Upper lobe of left lung (tissue), 4 donors: ENCODE results near the gene DRGX.

Experiments used
- EP300 ChIP-seq, 4 donors: sonication (generic); formaldehyde crosslinking; IDR thresholded peaks; one replicate each; pipeline ENCODE4 v1.5.1; 2017; ENCODE audit warnings: antibody characterized with exemption in 4 of 4, control low read depth in 2 of 4
- TF ChIP-seq, protein P1 (sequence below), 6 experiments: fragments of 450-650 bp in 4 of 6; fragments of 200-600 bp in 2 of 6; sonication (generic) in 2 of 6; IDR thresholded peaks; one replicate each; pipeline ENCODE4 v1.5.1; 2016 to 2019; ENCODE audit warnings: antibody characterized with exemption in 6 of 6

DNA sequence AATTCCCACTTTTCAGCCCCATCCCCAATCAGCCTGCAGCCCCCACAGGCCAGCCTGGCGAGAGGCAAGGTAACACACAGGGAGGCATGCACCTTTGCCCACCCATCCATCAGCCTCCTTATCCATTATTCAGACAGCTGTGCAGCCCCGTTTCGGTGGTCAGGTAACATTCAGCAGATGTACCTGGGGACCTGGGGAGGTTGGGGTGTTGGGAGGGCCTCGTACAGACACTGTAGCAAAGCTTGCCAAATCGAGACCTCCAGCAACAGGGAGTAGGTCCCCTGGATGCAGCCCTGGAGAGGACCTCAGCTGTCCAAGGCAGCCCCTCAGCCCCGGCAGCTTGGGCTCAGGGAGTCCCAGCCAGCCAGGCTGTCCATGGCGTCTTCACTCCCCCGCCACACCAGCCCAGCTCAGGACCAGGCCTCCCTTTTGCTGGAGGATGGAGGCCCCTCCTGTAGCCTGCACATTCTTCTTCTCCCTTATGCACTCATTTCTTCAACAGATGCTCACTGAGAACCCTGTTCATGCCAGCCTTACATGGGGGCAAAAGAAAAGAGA, 8.5 kb upstream of the DRGX start:
- TF ChIP-seq, protein P1, sequence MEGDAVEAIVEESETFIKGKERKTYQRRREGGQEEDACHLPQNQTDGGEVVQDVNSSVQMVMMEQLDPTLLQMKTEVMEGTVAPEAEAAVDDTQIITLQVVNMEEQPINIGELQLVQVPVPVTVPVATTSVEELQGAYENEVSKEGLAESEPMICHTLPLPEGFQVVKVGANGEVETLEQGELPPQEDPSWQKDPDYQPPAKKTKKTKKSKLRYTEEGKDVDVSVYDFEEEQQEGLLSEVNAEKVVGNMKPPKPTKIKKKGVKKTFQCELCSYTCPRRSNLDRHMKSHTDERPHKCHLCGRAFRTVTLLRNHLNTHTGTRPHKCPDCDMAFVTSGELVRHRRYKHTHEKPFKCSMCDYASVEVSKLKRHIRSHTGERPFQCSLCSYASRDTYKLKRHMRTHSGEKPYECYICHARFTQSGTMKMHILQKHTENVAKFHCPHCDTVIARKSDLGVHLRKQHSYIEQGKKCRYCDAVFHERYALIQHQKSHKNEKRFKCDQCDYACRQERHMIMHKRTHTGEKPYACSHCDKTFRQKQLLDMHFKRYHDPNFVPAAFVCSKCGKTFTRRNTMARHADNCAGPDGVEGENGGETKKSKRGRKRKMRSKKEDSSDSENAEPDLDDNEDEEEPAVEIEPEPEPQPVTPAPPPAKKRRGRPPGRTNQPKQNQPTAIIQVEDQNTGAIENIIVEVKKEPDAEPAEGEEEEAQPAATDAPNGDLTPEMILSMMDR (IDR thresholded peaks at IDR 0.05): no peak
- TF ChIP-seq EP300 (IDR thresholded peaks at IDR 0.05): no peak
